Measurements from ENCODE around the gene SRL. TPM values are rescaled to one million over a fixed set of nuclear protein-coding genes. Genes with fewer than 3 reads are reported as not detected.

Gene SRL
- total RNA-seq, 4 donors from 2014 or later = 0.16 to 1.4 (median 0.52) TPM

- TF ChIP-seq POLR2AphosphoS5 (IDR thresholded peaks at IDR 0.05) (no peak), POLR2A (IDR thresholded peaks at IDR 0.05) (no peak), EP300 (IDR thresholded peaks at IDR 0.05) (no peak), CTCF (IDR thresholded peaks at IDR 0.05) (no peak)
- Histone ChIP-seq H3K4me3 (no peak overlapping the region), H3K27me3 (no peaks in the 10 kb centered on the region), H3K9me3 (no peaks in the 10 kb centered on the region), H3K4me1 (peaks cover 35% of the 10 kb centered on the region), H3K27ac (peak overlapping the region; percentile 71), H3K36me3 (no peaks in the 10 kb centered on the region)
- WGBS = 98% methylated on average over 9 of the region's 9 CpGs
- no peak for DNase-seq (ENCODE audit: low spot score in 2 of 2)
These were observed 63.3 kb downstream of the SRL start for GRCh38 chr16:4178468-4179010.

- 59% methylated on average over 4 of the region's 5 CpGs for WGBS
- DNase-seq (ENCODE audit: low spot score in 2 of 2) = no peak
- Histone ChIP-seq H3K4me1 (peaks cover 26% of the 10 kb centered on the region), H3K9me3 (no peaks in the 10 kb centered on the region), H3K4me3 (no peak overlapping the region), H3K27ac (peak overlapping the region; percentile 60), H3K27me3 (no peaks in the 10 kb centered on the region), H3K36me3 (no peaks in the 10 kb centered on the region)
- TF ChIP-seq CTCF (IDR thresholded peaks at IDR 0.05) (no peak), POLR2AphosphoS5 (IDR thresholded peaks at IDR 0.05) (no peak), POLR2A (IDR thresholded peaks at IDR 0.05) (no peak), EP300 (IDR thresholded peaks at IDR 0.05) (no peak)
These were observed 64.9 kb downstream of the SRL start for GRCh38 chr16:4176906-4177417.

GRCh38 chr16:4175849-4176248 is 66.0 kb downstream of the SRL start:
- Histone ChIP-seq H3K4me3 (no peak overlapping the region), H3K4me1 (peaks cover 26% of the 10 kb centered on the region), H3K27me3 (no peaks in the 10 kb centered on the region), H3K27ac (no peak overlapping the region), H3K9me3 (no peaks in the 10 kb centered on the region), H3K36me3 (no peaks in the 10 kb centered on the region)
- no peak for DNase-seq (ENCODE audit: low spot score in 2 of 2)
- TF ChIP-seq EP300 (IDR thresholded peaks at IDR 0.05) (no peak), POLR2AphosphoS5 (IDR thresholded peaks at IDR 0.05) (no peak), CTCF (IDR thresholded peaks at IDR 0.05) (no peak), POLR2A (IDR thresholded peaks at IDR 0.05) (no peak)
- WGBS = 97% methylated on average over 2 of the region's 2 CpGs

GRCh38 chr16:4172070-4172469 is 69.8 kb downstream of the SRL start:
- WGBS = 84% methylated on average over 3 of the region's 3 CpGs
- Histone ChIP-seq H3K36me3 (no peaks in the 10 kb centered on the region), H3K27me3 (no peaks in the 10 kb centered on the region), H3K9me3 (no peaks in the 10 kb centered on the region), H3K4me3 (no peak overlapping the region), H3K4me1 (peaks cover 12% of the 10 kb centered on the region), H3K27ac (no peak overlapping the region)
- no peak for DNase-seq (ENCODE audit: low spot score in 2 of 2)
- TF ChIP-seq POLR2AphosphoS5 (IDR thresholded peaks at IDR 0.05) = no peak
- TF ChIP-seq POLR2A (IDR thresholded peaks at IDR 0.05) = no peak
- no peak for TF ChIP-seq EP300 (IDR thresholded peaks at IDR 0.05)
- no peak for TF ChIP-seq CTCF (IDR thresholded peaks at IDR 0.05)

GRCh38 chr16:4169415-4169814 is 72.5 kb downstream of the SRL start:
- Histone ChIP-seq H3K36me3 (no peaks in the 10 kb centered on the region), H3K4me3 (no peak overlapping the region), H3K27ac (no peak overlapping the region), H3K27me3 (no peaks in the 10 kb centered on the region), H3K9me3 (no peaks in the 10 kb centered on the region), H3K4me1 (peaks cover 7% of the 10 kb centered on the region)
- DNase-seq (ENCODE audit: low spot score in 2 of 2) = no peak
- WGBS = 93% methylated on average over 6 of the region's 6 CpGs
- no peak for TF ChIP-seq POLR2A (IDR thresholded peaks at IDR 0.05)
- TF ChIP-seq EP300 (IDR thresholded peaks at IDR 0.05) = no peak
- no peak for TF ChIP-seq CTCF (IDR thresholded peaks at IDR 0.05)
- TF ChIP-seq POLR2AphosphoS5 (IDR thresholded peaks at IDR 0.05) = no peak

Data from suprapubic skin (tissue), 4 donors.